Stimulated activated CD8-positive, alpha-beta memory T cell treated with anti-CD3 and anti-CD28 coated beads, Interleukin-15, amount 100 ng/mL, for 24 hours (primary cell): ENCODE results near the gene BDKRB1.

Experiments
- DNase-seq: peaks from one replicate; pipeline ENCODE4 v3.0.0-alpha.2; 2020; ENCODE audit warnings: low read depth

BDKRB1 gene

DNA sequence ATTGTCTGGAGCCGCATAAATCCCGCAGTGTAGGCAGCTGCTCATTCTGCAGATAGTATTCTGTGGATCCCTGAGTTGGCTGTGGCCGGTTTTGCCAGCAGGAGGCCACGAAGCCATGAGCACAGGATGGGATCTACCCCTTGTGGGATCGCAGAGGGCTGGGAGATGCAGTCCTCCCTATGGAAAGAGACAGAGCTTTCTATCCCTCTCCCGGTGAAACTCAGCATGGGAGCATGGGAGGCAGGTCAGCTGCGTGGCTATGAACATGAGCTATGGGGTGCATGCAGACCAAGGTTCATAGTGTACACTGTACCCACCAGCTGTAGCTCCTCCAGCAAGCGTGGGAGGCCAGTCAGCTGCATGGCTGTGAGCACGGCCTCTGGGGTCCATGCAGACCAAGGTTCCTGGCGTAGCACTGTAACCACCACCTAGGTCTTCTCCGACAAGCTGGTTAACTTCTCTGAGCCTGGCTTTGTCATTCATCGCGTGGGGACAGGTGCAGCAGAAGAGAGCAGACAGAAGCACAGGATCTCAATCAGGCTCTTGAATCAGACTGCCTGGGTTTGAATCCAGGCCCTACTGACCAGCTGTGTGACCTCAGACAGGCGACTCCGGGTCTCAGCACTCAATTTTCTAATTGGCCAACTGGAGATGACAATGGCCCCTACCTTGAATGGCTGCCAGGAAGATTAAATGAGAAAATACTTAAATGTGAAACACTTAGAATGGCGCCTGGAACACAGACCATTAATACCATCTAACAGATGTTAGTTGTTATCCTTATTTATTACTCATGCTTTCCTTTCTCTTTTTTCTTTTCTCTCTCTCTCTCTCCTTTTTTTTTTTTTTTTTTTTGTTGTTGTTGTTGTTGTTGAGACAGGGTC lies 6.0 kb downstream of the BDKRB1 start:
- DNase-seq = no peak

DNA sequence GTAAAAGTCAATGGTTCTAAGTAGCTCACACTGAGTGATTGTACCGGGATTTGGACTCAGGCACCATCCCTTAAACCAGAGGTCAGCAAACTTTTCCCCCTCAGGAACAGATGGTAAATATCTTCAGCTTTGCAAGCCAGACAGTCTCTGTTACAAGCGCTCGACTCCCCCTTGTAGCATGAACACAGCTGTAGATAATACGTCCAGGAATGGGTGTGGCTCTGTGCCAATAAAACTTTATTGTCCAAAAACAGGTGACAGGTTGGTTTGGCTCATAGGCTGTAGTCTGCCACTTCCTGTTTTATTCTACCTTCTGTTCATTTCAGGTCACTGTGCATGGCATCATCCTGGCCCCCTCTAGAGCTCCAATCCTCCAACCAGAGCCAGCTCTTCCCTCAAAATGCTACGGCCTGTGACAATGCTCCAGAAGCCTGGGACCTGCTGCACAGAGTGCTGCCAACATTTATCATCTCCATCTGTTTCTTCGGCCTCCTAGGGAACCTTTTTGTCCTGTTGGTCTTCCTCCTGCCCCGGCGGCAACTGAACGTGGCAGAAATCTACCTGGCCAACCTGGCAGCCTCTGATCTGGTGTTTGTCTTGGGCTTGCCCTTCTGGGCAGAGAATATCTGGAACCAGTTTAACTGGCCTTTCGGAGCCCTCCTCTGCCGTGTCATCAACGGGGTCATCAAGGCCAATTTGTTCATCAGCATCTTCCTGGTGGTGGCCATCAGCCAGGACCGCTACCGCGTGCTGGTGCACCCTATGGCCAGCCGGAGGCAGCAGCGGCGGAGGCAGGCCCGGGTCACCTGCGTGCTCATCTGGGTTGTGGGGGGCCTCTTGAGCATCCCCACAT lies 7.6 kb downstream of the BDKRB1 start:
- DNase-seq = no peak

DNA sequence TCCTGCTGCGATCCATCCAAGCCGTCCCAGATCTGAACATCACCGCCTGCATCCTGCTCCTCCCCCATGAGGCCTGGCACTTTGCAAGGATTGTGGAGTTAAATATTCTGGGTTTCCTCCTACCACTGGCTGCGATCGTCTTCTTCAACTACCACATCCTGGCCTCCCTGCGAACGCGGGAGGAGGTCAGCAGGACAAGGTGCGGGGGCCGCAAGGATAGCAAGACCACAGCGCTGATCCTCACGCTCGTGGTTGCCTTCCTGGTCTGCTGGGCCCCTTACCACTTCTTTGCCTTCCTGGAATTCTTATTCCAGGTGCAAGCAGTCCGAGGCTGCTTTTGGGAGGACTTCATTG lies 8.2 kb downstream of the BDKRB1 start:
- DNase-seq = no peak

DNA sequence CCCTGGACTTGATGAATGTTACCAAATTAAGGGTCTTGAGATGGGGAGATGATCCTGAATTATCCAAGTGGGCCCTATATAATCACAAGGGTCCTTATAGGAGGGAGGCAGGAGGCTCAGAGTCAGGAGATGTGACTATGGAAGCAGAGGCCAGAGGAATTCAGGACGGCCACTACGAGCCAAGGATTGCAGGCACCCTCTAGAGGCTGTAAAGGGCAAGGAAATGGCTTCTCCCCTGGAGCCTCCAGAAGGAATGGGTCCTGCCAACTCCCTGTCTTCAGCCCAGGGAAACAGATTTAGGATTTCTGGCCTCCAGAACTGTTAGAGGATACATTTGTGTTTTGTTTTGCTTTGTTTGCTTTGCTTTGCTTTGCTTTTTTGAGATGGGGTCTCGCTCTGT lies 8.8 kb downstream of the BDKRB1 start:
- no peak for DNase-seq

DNA sequence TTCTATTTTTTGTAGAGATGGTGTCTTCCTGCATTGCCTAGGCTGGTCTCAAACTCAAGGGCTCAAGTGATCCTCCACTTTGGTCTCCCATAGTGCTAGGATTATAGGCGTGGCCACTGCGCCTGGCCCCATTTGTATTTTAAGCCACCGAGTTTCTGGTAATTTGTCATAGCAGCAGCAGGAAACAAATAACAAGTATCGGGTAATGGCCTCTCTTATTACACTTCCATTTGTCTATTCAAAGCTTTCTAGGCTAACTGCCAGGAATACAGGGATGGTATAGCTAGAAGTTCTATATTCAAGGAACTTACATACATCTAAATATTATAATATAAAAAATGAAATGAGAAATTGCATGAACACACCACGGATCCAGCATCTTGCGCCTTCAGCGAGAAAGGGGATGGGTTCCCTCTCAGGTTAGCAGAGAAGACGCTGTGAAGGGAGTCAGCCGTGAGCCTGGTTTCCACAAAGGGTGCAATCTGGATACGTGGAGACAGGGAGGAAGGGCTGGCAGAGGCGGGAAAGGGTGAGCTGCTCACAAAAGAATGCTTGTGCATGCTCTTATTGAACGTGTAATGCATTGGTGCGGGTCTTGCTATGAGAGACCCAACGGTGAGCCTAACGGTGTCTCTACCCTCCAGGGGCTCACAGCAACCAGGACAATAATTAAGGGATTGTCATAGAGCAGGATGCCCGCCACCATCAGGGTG lies 9.5 kb downstream of the BDKRB1 start:
- no peak for DNase-seq

DNA sequence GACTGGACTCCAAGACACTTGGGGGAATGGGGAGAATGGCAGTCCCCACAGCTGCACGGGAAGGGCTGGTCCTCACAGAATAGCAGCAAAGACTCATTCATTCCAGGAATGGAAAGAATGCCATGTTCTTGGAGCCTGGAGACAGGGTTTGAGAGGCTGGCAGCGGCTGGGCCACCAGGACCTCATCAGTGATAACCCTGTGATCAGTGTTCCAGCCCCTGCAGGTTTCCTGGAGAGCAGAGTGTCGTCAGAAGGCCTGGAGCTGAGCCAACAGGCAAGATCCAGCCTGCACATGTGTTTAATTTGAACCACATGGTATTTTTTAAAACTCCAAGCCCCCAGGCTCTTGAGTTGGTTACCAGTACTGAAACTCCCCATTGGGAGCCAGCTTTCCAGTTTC lies 11.3 kb downstream of the BDKRB1 start:
- DNase-seq = no peak

DNA sequence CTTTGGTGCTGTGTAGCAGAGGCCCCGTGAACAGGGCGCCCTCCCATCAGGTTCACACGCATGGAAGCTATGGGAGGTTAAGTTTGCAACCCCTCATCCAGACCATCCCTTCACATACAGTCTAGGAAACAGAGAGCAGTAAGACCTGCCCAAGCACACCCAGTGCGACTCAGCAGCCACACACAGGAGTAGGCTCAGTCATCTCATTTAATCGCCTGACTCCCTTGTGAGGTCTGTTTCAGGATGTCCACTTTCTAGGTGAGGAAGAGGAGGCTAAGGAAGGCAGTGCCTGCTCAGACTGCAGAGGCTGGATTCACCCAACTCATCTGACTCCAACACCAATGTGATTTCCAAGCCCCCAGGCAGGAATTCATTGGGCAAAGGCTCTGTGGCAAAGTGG lies 11.9 kb downstream of the BDKRB1 start:
- DNase-seq = no peak

DNA sequence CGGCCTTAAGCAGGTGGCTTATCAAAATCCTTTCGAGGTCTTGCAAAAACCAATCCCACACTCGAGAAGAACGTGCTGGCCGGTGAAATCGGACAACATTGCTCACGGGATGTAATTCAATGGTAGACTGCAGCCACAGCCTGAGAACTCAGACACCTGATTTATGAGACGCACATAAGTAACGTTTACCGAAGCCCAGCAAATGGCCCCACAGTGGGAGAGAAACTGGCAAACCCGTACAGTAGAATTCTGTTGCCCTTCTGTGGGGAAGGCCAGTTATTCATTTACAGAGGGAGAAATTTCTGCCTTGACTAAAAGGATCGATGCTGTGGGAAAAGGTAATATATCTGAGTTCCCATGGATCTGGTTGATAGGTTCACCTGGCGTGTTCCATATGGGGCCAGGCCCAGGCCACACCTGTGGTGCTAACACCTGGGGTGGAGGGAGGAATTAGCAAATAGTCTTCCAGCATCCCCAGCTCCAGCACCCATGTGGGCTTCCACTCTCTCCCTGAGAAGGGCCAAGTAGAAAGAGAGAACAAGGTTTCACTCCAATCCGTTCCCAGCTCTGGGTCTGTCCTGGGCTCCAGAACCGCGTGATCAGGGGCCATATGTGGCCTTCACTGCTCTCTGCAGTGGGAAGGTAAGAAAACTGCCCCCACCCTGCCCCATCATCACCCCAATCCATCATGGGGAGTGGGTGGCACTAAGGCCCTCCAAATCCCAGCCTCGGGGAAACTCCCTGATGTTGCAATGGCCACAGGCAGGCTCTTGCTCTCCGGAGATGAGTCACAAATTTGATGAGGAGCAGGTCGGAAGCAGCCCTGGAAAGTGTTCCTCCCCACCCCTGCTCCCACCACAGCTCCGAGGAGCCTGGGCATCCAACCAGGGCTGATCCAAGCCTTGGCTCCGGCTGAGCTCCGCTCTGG lies 12.7 kb downstream of the BDKRB1 start:
- DNase-seq = no peak

DNA sequence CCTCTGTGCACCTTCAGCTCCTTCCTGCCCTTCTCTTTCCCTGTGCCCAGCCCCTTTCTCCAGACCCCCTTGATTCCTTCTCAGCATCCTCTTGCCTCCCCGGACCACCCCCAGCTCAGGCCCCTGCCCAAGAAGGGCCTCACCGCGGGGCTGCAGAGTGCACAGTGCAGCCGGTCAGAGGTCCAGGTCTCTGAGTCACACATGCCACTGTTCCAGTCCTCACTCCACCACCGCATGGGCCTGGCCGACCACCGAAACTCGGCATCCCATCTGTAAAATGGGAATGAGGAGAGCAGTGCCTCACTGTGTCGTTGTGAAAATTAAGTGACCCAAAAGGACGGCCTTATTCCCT lies 13.3 kb downstream of the BDKRB1 start:
- no peak for DNase-seq

DNA sequence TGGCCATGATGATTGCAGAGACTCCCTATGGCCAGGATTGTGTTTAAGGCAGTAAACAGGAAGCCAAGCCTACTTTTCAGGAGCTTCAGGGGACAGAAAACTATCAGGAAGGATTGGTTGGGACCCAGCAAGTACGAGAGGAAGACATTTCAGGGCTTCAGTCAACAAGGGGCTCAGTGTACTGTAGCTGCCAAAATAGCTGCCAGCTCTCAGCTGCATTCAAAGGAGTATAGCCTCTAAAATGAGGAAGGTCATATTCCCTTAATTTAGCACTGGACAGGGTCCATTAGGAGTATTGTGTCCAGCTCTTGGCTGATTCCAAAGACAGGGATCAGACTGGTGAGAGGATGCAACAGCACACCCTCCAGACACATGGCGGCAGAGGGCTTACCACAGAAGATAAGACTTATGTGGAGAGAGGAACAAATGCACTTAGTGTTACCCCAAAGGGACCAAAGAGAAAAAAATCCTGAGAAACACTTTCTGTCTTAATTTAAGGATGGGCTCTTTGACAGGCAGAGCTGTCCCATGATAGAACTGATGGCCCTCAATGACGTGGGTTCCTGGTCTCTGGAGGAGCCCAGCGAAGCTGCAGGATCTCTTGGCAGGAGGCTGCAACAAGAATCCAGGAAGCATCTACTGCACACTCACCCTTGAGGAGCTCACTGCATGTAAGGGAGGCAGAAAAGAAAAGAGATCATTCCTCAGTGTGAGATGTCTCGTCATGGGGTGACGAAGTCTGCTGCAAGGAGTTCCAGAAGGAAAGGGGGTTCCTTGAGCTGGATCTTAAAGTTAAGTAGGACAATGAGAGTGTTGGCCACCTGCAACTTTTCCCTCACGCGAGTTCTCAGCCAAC lies 14.8 kb downstream of the BDKRB1 start:
- no peak for DNase-seq

DNA sequence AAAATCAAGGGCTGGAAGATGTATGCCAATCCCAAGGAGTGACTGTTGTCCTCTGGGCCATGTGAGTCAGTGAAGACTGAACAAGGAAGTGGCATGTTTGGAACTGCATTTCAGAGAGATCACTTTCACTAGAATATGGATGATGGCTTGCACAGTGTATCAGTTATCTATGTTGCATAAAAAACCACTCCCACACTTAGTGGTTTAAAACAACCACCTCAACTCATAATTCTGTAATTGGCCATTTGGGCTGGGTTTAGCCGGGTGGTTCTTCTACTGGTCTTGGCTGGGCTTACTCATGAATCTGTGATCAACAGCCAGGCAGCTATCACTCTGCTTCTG lies 15.4 kb downstream of the BDKRB1 start:
- DNase-seq = no peak

DNA sequence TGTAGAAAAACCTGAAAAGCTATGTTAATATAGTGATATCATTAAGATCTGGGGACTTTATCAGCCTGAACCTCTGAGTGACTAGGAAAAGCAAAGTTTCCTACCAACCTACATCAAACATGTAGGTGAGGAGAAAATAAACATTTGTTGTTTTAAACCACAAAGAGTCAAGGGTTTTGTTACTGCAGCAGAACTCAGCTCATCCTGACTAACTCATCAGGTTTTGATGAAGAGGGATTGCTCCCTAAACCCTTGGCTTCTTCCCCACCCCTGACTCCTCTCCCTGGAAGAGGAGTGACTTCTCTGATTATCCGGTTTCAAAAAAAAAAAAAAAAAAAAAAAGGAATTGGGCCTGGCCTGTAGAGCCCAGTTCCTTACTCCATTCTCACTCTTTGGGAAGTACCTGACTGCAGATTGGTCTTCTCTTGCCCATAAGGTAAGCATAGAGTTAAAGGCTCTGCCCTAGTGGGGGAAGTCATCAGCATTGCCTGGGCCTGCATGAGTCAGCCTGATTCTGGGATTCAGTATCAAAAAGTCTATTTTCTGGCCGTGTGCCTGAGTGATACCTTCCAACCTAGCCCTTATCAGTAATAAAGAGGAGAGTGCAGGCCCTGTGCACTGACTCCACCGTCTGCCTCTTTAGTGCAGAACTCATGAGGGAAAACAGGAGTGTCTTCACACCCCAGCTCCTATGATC lies 16.9 kb downstream of the BDKRB1 start:
- DNase-seq = no peak

DNA sequence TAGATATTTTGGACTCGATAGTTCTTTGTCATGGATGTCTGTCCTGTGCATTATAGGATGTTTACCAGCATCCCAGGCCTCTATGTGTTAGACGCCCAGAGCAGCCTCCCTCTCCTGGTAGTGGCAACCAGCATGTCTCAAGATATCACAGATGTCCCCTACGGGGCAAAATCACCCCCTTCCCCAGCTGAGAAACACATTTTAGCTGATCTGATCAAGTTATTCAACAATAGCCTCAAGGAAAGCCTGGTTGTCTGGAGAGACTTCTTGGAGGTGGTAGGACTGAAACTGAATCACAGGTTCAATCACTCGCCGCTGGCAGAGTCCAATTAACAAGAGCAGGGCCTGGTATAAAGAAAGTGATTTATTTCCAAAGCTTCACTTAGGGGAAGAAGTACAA lies 17.6 kb downstream of the BDKRB1 start:
- DNase-seq = no peak

DNA sequence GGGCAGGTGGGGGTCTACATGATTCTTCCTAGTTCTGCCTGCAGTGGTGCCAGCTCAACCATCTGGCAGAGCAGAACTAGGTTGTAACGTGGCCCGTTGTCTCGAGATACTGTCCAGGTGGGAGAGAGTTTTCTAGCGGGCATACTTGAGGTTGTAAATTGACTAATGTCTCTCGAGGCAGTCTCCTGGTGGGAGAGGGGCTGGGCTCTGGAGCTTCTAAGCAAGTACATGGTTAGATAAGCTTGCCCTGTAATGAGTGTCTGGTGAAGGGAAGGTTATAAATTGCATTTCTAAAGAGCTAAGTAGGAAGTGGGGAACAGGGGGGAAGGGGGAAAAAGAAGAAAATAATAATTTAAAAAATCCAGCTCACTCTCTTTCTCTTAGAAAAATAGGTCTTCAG lies 18.1 kb downstream of the BDKRB1 start:
- DNase-seq = no peak

DNA sequence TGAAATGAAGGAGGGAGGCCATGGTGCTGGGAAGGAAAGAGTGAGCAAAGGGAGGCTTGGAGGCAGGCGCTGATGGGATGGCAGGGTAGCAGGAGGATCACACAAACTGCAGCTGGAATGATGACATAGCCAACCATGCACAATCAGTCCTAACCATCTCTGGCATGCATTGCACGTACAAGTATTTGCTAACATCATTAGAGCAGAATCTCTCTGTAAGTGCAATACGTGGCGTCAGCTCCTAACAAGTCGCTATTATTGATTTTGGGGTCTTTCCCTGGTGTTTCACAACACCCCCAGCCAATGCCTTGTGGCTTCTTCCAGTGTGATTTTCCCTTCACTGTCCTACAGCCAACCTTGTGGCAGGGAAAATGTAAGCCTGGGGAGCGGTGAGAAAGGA lies 18.5 kb downstream of the BDKRB1 start:
- DNase-seq = no peak

DNA sequence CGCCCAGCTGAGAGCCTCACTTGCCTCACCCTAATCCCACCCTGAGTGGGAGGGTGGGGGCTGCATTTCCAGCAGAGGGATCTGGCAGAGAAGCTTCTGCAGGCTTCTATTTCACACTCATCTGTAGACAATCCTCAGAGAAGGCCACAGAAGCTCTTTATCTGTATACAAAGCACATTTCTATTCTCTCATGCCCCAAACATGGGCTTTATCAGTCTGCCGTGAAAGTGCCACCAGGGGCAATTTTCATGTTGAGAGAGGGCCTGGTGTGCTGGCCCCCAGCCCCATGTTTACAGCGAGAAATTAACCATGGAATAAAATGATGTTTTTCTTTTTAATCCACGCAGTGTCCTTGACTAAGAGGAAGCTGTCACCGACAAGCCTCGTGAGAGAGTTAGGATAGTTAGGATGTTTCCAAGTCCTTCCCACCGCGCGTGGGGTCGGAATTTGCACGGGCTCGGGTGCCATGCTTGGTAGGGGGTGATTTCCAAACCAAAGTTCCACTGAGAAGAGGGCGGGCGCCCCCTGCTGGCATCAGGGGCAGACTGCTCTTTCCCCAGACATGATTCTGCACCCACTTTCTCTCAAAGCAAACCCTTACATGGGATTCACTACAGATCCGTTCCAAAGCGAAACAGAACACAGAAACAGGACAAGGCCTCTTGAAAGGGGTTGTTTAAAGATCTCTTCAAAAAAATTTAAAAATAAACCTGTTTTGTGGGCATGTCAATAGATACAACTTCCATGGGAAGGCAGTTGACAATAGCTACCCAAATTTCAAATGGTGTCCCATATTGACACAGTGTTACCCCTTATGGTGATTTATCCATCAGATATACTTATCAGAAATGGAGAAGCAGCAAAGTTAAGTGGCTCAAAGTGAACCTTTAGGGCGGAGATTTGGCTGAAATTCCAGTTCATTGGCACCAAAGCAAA lies 19.4 kb downstream of the BDKRB1 start:
- DNase-seq = peak; percentile 53

DNA sequence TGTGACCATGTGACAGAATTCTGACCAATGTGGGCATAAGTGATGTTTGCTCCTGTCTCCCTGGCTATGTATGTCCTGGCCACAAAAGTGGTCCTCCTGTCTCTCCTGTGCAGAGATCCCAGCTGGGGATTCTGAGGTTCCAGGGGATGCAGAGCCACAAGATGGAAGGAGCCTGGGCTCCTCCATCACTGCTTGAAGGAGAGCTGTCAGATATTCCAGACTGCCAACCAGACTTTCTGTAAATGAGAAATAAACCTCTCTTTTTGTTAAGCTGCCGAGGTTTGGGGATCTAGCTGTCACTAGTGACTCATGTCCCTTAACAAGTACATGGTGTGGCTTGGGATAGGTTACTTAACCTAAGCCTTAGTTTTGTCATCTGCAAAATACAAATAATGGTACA lies 21.9 kb downstream of the BDKRB1 start:
- DNase-seq = no peak

DNA sequence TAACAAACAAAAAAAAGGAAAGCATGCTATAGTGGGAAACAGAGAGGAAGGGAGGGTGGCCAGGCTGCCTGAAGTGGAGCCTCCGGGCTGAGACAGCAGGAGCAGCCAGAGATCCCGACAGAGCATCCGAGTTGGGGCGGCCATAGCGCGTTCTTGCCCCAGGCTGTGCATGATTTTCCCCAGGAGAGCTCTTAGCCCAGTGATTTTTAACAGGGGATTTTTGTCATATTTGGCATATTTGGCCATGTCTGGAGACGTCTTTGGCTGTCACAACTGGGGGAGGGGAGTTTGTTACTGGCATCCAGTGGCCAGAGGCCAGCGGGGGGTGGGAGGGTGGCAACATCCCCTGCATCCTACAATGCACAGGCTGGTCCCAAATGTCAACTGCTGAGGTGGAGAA lies 23.6 kb downstream of the BDKRB1 start:
- no peak for DNase-seq

DNA sequence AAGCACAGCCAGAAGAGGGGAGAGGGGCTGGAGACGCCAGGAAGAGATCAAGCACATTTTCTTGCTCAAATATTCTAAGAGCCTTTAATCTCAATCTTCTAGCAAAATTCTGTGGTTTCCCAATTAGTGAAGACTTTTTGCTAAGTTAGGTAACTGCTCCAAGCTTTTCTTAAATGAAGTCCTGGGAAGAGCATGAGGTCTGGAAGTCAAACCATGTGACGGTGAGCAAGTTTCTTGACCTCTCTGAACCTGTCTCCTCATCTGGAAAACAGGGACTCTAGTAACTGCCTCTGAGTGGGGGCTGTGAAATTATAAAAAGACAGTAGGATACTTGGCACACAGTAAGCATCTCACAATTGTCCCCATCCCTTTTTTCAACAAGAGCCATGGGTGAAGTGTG lies 24.1 kb downstream of the BDKRB1 start:
- no peak for DNase-seq
